GM06990 (cell line): Measurements from ENCODE around the gene TMEM255B.

Source experiments
- DNase-seq: peaks from one replicate; pipeline ENCODE4 v3.0.0-alpha.2; 2011; ENCODE audit not compliant: insufficient read length; ENCODE audit errors: extremely low read depth
- H3K27me3 ChIP-seq: replicated peaks from 2 replicates; pipeline ENCODE4 v1.6.0; 2011; ENCODE audit warnings: low read length; ENCODE audit not compliant: control insufficient read depth, insufficient read depth
- H3K36me3 ChIP-seq: 2 replicates; pipeline ENCODE4 v1.5.1; 2011; ENCODE audit warnings: low read length; ENCODE audit not compliant: control insufficient read depth, insufficient read depth
- H3K4me3 ChIP-seq: replicated peaks from 2 replicates; pipeline ENCODE4 v1.5.1; 2011; ENCODE audit warnings: low read depth, mild to moderate bottlenecking, control low read depth, low read length
- CTCF ChIP-seq: IDR thresholded peaks from 2 replicates; pipeline ENCODE4 v1.5.1; 2011; ENCODE audit warnings: low read length, control low read depth, mild to moderate bottlenecking, inconsistent platforms; ENCODE audit not compliant: insufficient read depth, poor library complexity, severe bottlenecking

Gene TMEM255B

GRCh38 chr13:113803409-113804016, 44.5 kb downstream of the TMEM255B start:
- no peaks in the 10 kb centered on the region for H3K27me3 ChIP-seq
- no peaks in the 10 kb centered on the region for H3K36me3 ChIP-seq
- no peak for TF ChIP-seq CTCF
- DNase-seq, result no peak
- no peak overlapping the region for H3K4me3 ChIP-seq

- Histone ChIP-seq H3K27me3 (no peaks in the 10 kb centered on the region), H3K4me3 (no peak overlapping the region), H3K36me3 (no peaks in the 10 kb centered on the region)
- no peak for DNase-seq
- TF ChIP-seq CTCF, result no peak
Observed at GRCh38 chr13:113804017-113804702, 45.1 kb downstream of the TMEM255B start.

- H3K36me3 ChIP-seq, result no peaks in the 10 kb centered on the region
- H3K4me3 ChIP-seq, result no peak overlapping the region
- no peak for DNase-seq
- TF ChIP-seq CTCF, result no peak
- H3K27me3 ChIP-seq, result no peaks in the 10 kb centered on the region
Observed at GRCh38 chr13:113804703-113805430, 45.8 kb downstream of the TMEM255B start.

- no peak for TF ChIP-seq CTCF
- Histone ChIP-seq H3K4me3 (no peak overlapping the region), H3K36me3 (no peaks in the 10 kb centered on the region), H3K27me3 (no peaks in the 10 kb centered on the region)
- DNase-seq, result no peak
Observed at GRCh38 chr13:113805431-113806103, 46.5 kb downstream of the TMEM255B start.

- Histone ChIP-seq H3K27me3 (no peaks in the 10 kb centered on the region), H3K36me3 (no peaks in the 10 kb centered on the region), H3K4me3 (no peak overlapping the region)
- DNase-seq, result no peak
- TF ChIP-seq CTCF, result no peak
Observed at GRCh38 chr13:113806104-113806471, 47.1 kb downstream of the TMEM255B start.
